ENCODE results near the gene ZNF490.
"Not testable (repeated sequence)": the region's sequence is repeated elsewhere in the genome, so short reads cannot be mapped to it uniquely, and the experiment has no call there.

Gene ZNF490

DNA sequence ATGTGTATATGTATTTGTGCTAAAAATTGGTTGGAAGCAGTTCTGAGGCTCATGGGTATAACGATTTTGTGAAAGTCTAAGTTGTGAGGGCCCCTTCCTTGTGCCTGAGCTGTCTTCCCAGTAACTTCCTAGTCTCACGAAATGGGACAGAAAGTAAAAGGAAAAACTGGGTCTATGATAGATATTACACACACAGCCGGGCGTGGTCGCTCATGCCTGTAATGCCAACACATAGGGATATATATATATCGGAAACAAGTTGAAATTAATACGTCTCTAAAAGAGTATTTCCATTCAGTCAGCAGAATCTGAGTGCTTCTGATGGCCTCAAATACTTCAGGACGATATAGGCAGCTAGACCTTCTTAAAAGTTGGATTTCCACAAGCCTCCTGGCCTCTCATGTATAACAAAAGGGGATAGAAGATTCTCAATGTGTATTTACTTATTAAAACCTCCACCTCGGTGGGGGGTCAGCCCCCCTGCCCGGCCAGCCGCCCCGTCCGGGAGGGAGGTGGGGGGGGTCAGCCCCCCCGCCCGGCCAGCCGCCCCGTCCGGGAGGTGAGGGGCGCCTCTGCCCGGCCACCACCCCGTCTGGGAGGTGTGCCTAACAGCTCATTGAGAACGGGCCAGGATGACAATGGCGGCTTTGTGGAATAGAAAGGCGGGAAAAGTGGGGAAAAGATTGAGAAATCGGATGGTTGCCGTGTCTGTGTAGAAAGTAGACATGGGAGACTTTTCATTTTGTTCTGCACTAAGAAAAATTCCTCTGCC, 10.8 kb upstream of the ZNF490 start:
- DNase-seq (ENCODE audit: low spot score), result not testable (repeated sequence)

DNA sequence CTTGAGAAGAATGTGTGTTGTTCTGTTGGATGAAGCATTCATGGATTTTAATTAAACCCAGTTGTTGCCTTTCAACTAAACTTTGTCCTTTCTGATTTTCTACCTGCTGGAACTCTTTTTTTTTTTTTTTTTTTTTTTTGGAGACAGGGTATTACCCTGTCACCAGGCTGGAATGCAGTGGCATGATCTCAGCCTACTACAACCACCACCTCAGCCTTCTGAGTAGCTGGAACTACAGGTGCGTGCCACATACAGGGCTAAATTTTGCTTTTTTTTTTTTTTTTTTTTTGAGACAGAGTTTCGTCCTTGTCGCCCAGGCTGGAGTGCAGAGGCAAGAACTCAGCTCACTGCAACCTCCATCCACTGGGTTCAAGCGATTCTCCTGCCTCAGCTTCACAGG, 7.0 kb upstream of the ZNF490 start:
- DNase-seq (ENCODE audit: low spot score), result no peak

DNA sequence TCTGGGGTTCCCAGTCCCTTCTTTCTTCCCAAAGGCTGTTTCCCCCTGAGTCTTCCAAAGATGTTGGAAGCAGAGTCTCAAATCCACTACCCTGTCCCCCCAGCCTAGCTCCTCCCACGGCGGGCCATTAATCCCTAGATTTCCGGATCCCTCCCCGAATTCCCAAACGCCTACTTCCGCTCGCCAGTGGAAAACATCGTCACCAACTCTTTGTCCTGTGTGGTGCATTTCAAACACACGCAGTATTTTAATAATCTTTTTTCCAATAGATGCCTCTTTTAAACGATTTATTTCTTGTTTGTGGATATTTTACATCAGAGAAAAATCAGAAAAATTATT, 717 bp upstream of the ZNF490 start:
- DNase-seq (ENCODE audit: low spot score), result no peak

DNA sequence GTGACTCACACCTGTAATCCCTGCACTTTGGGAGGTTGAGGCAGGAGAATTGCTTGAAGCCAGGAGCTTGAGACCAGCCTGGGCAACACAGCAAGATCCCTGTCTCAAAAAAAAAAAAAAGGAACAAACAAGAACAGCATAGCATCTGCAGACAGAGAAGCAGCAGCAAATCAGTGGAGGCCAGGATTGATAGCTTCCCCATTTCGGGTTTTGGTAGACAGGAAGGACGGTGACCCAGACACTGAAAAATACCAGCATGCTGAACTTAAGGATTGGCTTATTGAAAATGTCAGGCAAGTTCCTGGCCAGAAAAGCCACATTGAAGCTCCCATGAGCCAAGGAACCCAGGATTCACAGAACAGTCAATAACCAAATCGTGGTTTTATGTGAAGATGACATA, 3.0 kb downstream of the ZNF490 start:
- DNase-seq (ENCODE audit: low spot score), result no peak

DNA sequence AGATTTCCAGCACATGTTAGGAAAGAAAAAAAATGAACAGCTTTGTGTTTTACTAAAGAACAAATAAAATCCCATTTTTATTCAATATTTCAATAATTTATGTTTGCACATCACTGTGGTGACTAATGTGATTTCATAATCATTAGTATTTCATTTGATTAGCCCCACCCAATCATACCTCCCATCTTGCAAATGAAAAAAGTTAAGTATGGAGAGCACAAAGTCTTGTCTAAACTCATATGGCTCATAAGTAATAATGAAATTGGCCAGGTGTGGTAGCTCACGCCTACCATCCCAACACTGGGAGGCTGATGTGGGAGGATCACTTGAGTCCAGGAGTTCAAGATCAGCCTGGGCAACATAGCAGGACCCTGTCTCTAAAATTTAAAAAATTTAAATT, 3.8 kb downstream of the ZNF490 start:
- no peak for DNase-seq (ENCODE audit: low spot score)

DNA sequence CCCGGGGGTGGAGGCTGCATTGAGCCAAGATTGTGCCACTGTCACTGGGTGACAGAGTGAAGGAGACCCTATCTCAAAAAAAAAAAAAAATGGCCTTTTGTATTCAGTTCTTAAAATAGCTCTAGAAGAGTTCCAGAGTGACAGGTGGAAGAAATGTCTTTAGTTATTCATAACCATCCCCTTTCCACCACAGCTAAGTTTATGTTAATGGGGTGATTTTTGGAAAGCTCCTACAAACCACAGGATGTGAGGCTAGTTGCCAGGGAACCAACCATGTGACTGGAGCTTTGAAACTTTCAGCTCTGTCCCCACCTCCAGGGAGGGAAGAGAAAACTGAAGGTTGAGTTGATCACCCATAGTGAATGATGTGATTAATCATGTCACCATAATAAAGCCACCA, 6.9 kb downstream of the ZNF490 start:
- DNase-seq (ENCODE audit: low spot score), result peak; percentile 63

DNA sequence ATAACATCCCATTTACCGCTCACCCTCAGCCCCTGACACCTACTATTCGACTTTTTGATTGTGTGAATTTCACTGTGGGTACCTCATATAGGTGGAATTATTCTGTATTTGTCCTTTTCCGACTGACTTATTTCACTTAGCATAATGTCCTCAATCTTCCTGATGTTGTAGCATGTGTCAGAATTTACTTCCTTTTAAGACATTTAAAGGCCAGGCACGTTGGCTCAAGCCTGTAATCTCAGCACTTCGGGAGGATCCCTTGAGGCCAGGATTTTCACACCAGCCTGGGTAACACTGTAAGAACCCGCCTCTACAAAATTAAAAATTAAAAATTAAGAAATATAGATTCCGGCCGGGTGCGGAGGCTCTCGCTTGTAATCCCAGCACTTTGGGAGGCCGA, 13.0 kb downstream of the ZNF490 start:
- no peak for DNase-seq (ENCODE audit: low spot score)

DNA sequence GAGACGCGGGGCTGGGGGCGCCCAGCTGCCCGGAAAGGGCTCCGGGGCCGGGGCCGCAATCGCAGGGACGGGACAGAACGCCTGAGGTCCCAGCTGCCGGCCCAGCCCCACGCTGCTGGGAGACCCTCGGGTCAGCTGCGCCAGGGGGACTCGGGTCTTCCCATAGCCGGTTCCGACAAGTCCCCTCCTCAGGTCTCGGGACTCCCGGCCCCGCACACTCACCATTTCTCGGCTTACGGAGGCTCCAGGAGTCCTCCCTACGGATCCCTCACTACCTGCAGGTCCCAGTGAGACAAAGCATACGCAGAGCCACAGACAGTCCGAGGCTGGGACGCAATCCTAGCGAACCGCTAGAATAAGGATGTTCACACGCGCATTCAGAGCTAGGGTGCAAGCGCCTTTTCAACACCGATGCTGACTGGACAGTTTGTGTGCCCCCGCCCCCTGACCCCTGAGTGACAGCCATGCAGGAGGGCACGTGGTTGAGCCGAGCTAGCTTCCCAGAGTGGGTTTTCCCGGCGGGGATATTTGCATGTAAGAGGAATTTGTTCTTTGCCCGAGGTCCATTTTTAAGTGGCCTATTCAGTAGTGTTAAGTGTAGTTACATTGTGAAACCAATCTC, 13.6 kb downstream of the ZNF490 start:
- DNase-seq (ENCODE audit: low spot score), result no peak

DNA sequence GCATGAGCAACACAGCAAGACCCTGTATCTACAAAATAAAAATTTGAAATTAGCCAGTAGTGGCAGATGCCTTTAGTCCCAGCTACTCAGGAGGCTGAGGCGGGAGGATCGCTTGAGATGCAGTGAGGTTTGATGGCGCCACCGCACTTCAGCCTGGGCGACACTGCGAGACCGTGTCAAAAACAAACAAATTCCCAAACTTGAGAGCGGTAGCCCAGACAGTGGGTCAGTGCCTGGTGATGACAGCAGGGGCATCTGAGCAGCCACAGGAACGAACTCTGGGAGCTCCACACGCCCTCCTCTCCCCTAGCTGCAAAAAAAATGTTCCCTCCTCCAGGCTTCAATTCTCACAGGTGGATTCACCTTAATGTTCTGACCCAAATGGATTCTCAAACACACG, 14.1 kb downstream of the ZNF490 start:
- DNase-seq (ENCODE audit: low spot score), result no peak

DNA sequence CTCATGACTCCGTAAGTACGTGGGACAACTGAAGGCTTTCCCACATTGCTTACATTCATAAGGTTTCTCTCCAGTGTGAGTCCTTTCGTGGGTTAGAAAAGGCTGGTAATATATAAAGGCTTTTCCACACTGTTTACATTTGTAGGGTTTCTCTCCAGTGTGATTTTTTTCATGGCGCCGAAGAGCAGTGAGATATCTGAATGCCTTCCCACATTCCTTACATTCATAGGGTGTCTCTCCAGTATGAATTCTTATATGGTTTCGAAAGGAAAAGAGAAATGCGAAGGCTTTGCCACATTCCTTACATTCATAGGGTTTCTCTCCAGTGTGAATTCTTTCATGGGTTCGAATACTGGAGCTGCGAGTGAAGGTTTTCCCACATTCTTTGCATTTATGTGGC, 29.5 kb downstream of the ZNF490 start:
- no peak for DNase-seq (ENCODE audit: low spot score)

DNA sequence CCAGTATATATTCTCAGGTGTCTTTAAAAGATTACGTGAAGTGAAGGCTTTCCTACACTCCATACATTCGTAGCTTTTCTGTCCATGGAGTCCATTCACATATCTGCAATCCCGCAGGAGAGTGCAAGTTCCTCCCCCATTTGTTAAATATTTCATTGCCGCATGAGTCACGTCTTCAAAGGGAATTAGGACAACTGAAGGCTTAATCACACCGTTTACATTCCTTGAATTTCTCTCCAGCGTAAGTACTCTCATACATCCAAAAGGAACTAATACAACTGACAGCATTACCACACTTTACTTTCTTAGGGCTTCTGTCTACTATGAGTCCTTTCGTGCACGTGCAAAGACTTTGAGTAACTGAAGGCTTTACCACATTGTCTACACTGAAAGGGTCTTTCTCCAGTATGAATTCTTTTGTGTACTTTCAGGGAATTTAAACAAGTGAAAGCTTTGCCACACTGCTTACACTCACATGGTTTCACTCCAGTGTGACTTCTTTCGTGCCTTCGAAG, 30.4 kb downstream of the ZNF490 start:
- no peak for DNase-seq (ENCODE audit: low spot score)

DNA sequence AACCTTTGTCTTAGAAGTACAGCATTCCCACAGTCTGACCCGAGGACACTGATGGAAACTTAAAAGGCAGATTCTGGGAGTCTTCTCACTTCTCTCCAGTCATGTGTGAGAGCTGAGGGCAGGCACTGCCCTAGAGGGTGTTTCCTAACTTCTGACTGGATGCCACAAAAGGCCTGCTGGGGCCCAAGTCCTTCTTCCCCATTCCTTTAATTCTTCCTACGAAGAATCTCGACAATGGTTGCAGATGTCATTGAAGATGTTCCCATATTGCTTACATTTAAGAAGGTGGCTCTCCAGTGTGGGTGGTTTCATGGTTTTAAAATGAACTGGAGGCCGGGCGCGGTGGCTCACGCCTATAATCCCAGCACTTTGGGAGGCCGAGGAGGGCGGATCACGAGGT, 32.0 kb downstream of the ZNF490 start:
- DNase-seq (ENCODE audit: low spot score), result no peak

DNA sequence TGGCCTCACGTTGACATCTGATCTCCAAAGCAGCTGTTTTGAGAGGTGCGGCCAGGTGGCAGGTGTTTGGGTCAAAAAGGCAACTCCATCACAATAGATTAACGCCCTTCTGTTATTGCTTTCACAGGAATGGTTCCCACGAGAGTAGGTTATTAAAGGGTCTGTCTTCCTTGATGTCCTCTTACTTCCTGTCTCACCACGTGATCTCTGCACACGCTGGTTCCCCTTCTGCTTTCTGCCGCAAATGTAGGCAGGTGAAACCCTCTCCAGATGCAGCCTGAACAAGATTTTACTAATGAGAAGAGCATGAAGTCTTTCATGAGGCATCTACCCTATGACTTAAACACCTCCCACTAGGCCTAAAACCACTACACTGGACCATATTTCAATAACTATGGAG, 36.6 kb downstream of the ZNF490 start:
- no peak for DNase-seq (ENCODE audit: low spot score)

DNA sequence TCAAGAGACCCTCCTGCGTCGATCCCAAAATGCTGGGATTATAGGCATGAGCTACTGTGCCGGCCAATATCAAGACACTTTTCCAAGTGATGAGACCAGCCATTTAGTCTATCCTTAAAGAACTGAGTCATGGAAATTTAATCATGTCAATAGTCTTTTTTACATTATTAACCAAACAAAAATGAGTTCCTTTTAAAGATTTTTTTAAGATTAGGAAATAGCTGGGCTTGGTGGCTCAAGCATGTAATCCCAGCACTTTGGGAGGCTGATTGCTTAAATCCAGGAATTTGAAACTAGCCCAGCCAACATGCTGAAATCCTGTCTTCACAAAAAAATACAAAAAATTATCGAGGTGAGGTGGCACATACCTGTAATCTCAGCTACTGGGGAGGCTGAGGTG, 42.7 kb downstream of the ZNF490 start:
- no peak for DNase-seq (ENCODE audit: low spot score)

DNA sequence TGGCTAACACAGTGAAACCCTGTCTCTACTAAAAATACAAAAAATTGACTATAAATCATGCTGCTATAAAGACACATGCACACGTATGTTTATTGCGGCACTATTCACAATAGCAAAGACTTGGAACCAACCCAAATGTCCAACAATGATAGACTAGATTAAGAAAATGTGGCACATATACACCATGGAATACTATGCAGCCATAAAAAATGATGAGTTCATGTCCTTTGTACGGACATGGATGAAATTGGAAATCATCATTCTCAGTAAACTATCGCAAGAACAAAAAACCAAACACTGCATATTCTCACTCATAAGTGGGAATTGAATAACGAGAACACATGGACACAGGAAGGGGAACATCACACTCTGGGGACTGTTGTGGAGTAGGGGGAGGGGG, 44.2 kb downstream of the ZNF490 start:
- DNase-seq (ENCODE audit: low spot score), result not testable (repeated sequence)

DNA sequence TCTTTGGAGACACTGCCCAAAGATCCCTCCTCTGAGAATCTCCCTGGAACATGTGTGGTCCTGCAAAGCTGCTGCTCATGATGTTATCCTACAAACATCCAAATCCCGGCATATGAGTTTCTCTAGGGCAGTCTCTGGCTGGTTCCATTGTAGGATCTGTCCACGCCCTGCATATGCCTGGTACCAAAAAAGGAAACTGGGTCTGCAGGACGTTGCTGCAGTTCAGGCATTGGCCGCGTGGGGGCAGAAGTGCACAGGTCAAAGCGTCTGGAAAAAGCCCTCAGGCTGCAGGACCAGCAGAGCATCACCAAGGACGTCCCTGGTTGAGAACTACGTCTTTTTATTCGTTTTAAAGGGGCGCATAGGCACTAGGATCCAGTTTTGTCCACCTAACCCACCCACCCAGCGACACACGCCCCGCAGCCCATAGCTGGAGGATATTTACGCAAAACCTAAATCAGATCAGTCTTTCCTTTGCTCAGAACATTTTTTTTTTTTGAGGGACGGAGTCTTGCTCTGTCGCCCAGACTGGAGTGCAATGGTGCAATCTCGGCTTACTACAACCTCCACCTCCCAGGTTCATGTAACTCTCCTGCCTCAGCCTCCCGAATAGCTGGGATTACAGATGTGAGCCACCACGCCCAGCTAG, 46.5 kb downstream of the ZNF490 start:
- DNase-seq (ENCODE audit: low spot score), result peak; percentile 92

DNA sequence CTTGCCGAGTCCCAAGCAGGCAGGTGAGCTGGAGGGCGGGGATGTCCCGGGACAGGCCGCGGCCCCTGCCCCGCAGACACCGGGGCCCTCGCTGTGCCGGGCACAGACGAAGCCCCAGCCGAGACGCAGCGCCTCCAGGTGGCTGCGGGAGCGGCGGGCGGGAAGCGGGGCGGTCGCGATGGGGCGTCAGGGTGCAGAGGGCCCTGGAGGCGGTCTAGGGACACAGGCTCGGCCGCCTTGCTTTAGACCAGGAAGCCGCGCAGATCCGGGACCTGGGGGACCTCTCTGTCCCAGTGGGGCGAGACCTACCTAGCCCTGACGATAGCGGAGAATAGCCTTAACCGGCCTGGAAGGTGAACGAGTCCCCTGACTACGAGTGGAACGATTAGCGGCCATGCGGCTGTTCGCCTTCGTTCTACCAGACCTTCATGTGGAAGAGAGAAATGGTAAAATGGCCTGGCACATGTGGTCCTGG, 55.1 kb downstream of the ZNF490 start:
- DNase-seq (ENCODE audit: low spot score), result no peak

DNA sequence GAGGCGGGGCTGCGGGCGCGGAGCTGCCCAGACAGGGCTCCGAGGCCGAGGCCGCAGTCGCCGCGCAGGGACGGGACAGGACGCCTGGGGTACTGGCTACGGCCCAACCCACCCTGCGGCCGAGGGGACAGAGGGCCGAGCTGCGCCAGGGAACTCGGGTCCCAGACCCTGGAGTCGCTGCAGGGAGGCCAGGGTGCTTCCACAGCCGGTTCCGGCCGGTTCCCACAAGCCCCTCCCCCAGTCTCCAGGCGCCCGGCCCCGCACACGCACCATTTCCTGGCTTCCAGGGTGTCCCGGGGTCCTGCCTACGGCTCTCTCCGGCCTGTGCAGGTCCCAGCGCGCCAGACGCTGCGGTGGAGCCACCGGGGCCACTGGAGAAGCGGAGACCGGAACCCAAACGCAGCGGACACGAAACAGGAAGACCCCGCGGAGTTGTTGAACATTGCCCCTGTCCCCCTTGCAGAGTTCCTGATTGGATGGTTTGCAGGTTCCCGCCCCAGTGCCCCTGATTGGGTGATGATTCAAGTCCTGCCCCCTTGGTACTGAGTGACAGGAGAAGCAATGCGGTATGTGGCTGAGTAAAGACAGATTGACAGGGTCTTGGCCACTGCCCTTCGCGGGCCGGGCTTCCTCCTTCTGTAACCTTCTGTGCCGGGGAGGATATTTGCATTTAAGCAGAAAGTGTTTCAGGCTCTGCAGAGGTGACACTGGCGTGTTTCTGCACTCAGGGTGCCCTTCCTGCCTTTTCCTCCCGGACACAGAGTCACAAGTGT, 59.4 kb downstream of the ZNF490 start, which contains the start of gene ZNF564:
Gene ZNF564, minus strand, starts transcription at position 423 of the 773 bp plus-strand sequence. Its CDS starts 150 bp downstream, at position 273.
- peak; percentile 96 for DNase-seq (ENCODE audit: low spot score)

DNA sequence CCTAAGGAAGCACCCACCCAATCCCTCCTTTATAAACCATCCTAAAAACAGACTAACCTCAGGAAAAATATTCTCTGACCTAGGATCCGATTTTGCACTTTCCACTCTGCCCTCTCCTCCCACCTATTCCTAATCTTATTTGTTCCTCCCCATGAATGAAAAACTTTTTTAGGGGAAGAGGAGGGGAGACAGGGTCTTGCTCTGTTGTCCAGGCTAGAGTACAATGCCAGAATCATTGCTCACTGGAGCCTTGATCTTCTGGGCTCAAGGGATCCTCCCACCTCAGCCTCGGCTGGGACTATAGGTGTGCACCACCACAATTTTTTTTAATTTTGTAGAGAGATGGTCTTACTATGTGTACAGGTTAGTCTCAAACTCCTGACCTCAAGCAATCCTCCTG, 63.7 kb downstream of the ZNF490 start:
- no peak for DNase-seq (ENCODE audit: low spot score)

DNA sequence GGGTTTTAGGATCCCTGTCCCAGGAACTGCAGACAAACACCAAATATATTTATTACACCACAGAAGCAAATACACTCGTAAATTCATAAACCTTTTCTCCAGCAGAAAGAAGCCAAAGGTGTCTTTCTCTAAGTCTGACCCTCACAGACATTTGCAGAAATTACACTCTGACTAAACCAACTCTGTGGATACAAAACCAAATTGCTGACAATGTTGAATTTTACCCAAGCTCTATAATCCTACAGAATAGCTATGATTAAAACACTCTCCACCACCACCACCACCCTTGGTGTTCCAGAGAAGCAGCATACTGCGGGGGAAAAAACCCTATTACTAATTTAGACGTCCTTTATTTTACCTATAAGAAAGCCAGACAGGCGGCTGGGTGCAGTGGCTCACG, 64.5 kb downstream of the ZNF490 start:
- no peak for DNase-seq (ENCODE audit: low spot score)

DNA sequence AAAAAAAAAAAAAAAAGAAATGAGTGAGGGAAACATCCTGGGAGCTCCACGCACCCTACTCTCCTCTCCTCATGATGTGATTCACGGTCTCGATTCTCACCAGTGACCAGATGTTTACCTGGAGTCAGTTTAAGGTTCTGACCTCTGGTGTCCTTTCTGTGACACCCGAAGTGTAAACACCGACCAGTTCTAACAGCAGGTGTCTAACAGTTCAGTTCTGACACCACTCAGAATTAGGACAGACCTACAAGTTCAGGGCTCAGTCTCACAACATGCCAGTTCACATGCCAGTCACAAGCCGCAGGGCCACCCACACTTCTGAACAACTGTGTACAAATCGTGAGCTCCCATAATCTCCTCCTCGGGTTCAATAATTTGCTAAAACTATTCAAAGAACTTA, 65.3 kb downstream of the ZNF490 start:
- no peak for DNase-seq (ENCODE audit: low spot score)

DNA sequence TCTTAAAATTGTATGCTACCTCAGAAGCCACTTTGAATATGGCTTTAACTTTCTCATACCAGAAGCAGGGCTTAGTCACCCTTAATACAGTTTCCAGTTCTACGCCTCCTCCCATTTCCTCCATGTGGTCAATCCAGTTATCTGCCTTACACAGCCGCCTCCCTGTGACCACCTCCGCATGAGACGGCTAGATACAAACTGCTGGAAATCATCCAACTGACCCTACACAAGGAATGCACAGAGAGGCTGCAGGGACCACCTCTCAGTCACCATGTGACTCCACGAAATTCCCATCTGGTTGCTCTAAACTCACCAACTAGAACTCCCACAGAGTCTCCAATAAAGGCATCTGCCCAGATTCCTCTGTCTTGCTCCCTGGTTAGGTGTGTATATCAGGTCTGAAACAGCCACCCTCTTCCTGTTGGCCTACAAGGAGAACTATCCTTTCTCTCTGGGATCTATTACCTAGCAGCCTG, 66.2 kb downstream of the ZNF490 start:
- DNase-seq (ENCODE audit: low spot score), result no peak
